Upper lobe of left lung (tissue), 4 donors: ENCODE data around the gene PTPN6.

Experiments
- POLR2A ChIP-seq, 4 donors: fragments of 450-650 bp; IDR thresholded peaks; one replicate each; pipeline ENCODE4 v1.5.1; 2016 to 2017; ENCODE audit warnings: antibody characterized with exemption in 4 of 4, mild to moderate bottlenecking in 2 of 4
- POLR2AphosphoS5 ChIP-seq, 2 donors: sonication (generic); formaldehyde crosslinking; IDR thresholded peaks; one replicate each; pipeline ENCODE4 v1.5.1; 2017; ENCODE audit warnings: antibody characterized with exemption in 2 of 2
- TF ChIP-seq, protein P1 (sequence below), 6 experiments: fragments of 450-650 bp in 4 of 6; fragments of 200-600 bp in 2 of 6; sonication (generic) in 2 of 6; IDR thresholded peaks; one replicate each; pipeline ENCODE4 v1.5.1; 2016 to 2019; ENCODE audit warnings: antibody characterized with exemption in 6 of 6

DNA sequence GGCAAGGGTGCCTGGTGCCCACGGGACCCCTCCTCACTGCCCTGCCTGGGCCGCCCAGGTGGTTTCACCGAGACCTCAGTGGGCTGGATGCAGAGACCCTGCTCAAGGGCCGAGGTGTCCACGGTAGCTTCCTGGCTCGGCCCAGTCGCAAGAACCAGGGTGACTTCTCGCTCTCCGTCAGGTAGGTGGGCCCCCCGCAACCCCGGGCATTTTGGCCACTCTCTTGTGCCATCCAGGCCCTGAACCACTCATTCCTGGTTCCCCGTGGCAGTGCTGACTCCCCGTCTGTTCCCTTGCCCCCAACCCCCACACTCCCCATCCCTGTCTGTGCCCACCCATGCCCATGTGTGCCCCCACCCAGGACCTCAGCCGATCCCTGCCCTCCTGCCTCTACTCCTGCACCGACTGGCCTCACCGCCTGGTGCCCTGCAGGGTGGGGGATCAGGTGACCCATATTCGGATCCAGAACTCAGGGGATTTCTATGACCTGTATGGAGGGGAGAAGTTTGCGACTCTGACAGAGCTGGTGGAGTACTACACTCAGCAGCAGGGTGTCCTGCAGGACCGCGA, 480 bp downstream of the PTPN6 start:
- no peak for TF ChIP-seq POLR2A (IDR thresholded peaks at IDR 0.05)
- TF ChIP-seq, protein P1, sequence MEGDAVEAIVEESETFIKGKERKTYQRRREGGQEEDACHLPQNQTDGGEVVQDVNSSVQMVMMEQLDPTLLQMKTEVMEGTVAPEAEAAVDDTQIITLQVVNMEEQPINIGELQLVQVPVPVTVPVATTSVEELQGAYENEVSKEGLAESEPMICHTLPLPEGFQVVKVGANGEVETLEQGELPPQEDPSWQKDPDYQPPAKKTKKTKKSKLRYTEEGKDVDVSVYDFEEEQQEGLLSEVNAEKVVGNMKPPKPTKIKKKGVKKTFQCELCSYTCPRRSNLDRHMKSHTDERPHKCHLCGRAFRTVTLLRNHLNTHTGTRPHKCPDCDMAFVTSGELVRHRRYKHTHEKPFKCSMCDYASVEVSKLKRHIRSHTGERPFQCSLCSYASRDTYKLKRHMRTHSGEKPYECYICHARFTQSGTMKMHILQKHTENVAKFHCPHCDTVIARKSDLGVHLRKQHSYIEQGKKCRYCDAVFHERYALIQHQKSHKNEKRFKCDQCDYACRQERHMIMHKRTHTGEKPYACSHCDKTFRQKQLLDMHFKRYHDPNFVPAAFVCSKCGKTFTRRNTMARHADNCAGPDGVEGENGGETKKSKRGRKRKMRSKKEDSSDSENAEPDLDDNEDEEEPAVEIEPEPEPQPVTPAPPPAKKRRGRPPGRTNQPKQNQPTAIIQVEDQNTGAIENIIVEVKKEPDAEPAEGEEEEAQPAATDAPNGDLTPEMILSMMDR (IDR thresholded peaks at IDR 0.05): no peak
- TF ChIP-seq POLR2AphosphoS5 (IDR thresholded peaks at IDR 0.05): no peak
